GM21515 (cell line): ENCODE measurements around the gene LAD1.
A peak's percentile ranks its signal among the peaks of the same experiment; 100 is the strongest.

ENCODE experiments used
- ATAC-seq: cut with Tn5 transposase; IDR thresholded peaks from one replicate; pipeline ENCODE4 v1.9.1; 2021; ENCODE audit not compliant: unreplicated experiment

LAD1 gene

DNA sequence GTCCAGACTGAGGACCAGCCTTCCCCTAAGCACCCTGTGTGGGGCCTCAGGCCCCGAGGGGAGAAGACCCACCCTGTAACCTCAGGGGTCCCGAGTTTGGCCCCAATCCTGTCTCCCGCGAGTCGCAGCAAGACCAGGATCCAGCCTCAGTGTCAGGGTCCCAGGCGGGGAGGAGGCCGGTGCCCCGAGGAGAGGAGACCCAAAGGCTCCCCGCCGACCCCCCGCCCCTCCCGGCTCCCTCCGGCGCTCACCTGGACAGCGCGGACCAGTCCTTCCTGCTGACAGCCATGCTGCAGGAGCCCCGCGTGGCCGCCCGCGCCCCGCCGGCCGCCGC, at the start of gene LAD1:
TSS of gene LAD1 (minus strand) at position 307 of the 334 bp plus-strand sequence. CDS start at position 289, 18 bp downstream.
- no peak for ATAC-seq

GRCh38 chr1:201447903-201448871, 49.1 kb upstream of the LAD1 start:
- peak; percentile 73 for ATAC-seq

GRCh38 chr1:201445310-201445709, 46.2 kb upstream of the LAD1 start:
- no peak for ATAC-seq

GRCh38 chr1:201444792-201445191, 45.7 kb upstream of the LAD1 start:
- ATAC-seq: no peak

DNA sequence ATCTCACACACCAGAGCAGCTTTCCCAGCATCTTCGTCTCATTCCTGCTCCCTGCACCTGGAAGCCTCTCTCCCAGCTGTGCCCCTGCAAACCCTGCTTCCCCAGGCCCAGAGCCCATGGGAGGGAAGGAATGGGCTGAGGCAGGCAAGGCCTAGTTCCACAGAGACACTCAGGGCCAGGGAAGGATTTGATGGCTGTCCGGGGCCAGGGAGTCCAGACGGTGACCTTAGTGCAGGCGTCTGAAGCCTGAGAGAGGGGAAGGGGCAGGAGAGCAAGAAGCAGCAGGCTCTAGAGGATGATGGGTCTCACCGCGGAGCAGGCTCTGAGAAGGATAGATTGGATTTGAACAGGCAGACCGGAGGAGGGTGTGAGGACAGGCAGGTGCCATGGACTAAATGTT, 44.6 kb upstream of the LAD1 start:
- no peak for ATAC-seq

DNA sequence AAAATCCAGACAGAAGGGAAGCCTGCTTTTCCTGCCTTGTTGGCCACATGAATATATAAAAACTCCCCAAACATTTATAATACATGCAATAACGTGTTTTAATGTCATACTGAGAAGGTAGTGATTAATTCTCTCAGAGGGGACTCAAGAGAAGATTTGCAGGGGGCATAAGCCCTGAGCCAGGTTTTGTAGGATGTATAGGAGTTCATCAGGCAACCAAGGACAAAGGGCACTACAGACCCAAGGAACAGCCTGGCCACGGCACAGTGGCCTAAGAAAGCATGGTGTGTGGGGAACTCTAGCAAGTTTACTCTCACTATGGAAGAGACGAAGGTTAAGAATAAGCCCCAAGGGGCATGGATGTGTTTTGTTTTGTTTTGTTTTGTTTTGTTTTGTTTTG, 37.8 kb upstream of the LAD1 start:
- ATAC-seq: no peak

DNA sequence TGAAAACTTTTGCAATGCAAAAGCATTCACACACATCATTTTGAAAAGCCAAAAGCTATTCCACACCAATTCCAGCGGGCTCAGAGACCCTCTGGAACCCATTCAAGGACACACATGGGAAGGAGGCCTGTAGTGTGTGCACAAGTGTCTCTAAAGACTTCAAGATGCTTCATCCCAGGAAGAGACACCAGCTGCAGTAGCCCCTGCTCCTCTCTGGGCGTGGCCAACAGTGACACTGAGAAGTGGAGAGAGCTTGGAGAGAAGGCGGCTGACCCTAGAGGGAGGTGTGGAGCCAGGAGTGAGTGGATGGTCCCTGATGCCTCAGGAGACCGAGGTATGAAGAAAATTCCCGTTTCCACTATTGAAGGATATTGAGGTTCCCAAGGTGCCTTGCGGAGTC, 37.3 kb upstream of the LAD1 start:
- ATAC-seq: no peak

- no peak for ATAC-seq
Observed at GRCh38 chr1:201434266-201434665, 35.1 kb upstream of the LAD1 start.

DNA sequence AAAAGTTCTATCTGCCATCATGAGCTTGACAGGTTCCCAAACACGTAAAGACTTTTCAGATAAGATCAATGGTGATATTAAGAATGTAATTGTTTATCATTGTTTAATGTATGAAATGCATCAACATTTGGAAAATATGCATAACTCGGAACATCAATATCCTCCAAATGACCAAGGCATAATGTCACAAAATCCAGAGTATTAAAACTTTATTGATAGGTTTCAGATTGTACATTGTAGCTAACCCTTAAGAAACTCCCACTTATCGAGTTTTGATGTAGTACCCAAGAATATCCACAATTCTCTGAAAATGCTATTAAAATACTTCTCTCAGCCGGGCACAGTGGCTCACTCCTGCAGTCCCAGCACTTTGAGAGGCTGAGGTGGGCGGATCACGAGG, 34.5 kb upstream of the LAD1 start:
- no peak for ATAC-seq

DNA sequence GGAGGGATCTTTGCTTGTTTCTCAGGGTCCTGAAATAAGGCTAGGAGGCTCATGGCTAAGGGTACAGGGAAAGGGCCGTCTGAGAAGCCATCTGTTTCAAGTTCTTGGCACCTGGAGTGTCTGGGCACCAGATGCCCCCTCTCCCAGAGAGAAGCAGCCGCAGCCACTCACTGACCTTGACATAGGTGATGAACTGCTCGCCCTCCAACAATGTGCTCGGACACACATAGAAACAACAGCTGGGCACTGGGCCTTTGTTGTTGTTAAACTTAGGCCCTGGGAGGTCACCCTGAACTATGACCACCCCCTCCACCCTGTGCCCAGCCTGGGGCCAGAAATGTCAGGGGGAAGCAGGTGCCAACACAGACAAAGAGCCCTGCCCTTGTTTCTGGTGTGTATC, 31.7 kb upstream of the LAD1 start:
- ATAC-seq: no peak

DNA sequence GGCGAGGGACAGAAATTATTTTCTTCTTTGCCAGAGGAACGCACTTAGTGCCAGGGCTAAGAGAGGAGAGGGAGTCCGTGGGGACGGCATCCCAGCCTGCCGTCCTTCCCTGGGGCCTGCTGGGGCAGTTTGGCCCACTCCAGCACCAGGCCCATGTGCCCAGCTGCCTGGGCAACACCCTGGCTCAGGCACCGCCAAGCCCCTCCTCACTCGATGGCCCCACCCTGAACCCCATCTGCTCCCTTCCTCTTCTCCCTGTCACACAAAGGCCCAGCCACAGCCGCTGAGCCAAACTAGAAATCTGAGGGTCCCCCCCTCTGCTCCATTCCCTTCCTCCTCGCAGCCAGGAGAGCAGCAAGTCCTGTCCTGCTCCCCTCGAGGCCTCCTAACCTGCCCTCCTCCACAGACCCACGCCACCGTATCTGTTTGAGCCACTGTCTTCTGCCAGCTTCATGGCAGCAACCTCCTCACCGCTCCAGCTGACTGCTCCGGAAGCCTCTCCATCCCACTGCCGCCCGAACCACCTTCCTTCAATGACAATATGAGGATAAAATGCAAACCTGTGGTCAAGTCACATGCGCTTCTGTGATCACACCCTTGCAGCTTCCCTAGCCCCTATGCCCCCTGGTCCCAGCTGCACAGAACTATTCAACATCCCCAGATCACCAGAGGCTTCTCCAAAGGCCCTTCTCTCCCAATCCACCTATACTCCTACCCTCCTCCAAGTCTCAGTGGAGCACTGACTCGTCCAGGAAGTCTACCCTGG, 30.8 kb upstream of the LAD1 start:
- ATAC-seq: no peak

GRCh38 chr1:201427963-201428362, 28.8 kb upstream of the LAD1 start:
- no peak for ATAC-seq

DNA sequence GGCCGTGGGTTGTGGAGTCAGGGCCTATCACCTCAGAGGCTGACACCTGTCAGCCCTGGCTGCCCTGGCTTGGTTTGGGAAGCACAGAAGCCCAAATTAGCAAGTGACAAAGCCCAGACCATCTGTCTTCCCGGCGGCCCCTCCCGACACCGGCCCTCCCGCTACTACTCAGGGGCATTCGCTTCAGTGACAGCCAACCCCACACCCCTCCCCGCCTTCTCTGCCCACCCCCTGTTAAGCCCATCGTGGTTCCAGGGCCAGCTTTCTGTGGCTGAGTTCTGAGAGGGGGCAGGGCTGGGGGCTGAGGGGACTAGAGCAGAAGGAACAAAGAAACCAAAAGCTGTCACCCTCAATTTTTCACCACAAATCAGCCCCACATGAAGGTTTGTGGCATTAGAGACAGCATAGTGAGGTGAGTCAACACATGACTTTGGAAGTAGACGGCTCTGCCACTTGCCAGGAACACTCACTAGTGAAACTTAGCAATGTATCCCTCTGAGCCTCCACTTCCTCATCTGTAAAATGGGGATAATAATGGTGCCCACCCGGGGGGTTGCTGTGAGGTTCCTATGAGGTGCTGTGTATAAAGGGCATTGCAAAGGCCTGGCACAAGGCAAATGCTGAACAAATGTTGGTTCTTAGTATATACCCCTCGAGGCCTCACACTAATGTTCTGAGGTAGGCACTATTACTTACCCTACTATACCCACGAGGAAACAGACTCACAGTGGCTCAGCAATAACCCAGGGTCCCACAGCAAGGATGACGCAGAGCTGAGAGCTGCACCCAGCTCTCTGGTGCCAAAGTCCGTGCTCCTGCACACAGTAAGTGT, 27.6 kb upstream of the LAD1 start:
- no peak for ATAC-seq

DNA sequence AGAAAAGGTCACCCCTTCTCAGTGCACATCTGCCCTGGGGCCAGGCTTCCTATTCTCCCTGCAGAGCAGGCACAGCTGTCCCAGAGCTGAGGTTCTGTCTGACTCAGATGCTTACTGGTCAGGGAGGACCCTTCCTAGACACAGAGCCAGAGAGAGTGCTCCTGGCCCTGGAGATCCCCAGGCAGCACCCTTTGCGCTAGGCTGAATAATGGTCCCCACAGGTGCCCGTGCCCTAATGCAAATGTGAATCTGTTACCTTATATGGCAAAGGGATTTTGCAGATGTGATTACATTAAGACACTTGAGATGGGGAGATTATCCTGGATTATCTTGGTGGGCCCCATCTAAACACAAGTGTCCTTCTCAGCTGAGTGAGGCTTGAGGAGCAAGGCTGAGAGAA, 25.0 kb upstream of the LAD1 start:
- ATAC-seq: no peak

DNA sequence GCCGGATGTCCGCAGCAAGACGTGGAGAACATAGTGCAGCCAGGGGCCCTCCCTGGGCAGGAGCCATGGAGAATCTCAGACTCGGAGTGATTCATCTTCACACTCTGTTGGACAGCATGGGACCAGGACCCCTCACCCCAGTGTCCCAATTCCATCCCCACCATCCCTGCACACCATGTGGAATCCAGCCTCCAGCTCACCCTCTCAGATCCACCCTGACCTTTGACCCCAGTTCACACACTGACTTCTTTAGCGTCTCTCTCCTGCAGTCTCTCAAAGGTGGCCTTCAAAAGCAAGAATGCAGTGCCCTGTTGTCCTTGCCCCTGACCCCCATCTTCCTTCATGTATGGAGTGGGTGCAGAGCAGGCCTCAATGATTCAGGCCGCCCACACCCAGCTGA, 24.5 kb upstream of the LAD1 start:
- no peak for ATAC-seq

DNA sequence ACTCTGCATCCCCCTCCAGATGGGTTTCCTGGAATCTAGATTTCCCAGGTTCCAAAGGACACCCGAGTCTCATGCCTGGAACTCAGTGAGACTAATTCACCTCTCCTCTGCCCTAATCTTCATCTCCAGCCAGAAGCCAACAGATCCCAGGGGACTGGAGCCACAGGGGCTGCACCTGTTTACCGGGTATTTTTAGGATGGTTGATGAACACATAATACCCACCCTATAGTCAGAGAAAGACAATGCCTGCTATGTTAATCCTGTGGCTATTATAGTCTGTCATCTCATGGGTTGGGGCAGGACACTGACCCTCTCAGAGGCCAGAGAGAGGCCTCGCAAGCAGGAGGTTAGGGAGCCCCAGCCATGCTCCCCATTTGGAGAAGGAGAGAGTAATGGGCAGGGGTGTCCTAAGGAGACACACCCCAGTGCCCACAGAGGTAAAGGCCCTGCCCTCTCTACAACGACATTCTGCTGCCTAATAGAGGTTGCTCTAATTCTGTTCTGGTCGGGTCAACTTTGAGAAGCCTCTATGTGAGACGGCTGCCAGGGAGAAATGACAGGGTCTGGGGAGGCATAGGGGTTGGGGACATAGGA, 23.4 kb upstream of the LAD1 start:
- ATAC-seq: no peak

- ATAC-seq: no peak
Observed at GRCh38 chr1:201422026-201422425, 22.9 kb upstream of the LAD1 start.

GRCh38 chr1:201421041-201421440, 21.9 kb upstream of the LAD1 start:
- no peak for ATAC-seq

DNA sequence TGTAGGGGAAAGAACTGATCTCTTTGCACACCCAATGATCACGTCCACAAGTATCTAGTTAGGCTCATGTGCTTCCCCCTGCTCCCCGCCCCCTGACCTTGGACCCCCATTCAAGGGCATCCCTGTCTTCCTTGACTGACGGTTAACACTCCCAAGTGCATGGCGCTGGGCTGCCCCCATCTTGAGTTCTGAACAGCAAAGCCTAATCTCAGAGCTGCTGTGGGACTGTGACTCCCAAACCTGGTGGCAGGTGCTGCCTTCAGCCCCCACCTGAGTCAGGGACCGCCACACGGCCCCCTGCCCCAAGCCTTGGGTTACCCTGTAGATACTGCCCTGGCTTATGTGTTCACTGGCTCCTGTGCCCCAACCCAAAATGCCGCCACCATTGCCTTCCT, 21.5 kb upstream of the LAD1 start:
- no peak for ATAC-seq

- ATAC-seq: no peak
Observed at GRCh38 chr1:201419746-201420607, 20.9 kb upstream of the LAD1 start.
